ENCODE data around the gene CGN. TPM values are rescaled to one million over a fixed set of nuclear protein-coding genes. Genes with fewer than 3 reads are reported as not detected.

CGN gene
- polyA plus RNA-seq, 4 donors: 28.3 to 53.4 (median 44.4) TPM

GRCh38 chr1:151501474-151501873, 9.7 kb upstream of the CGN start:
- no peak for DNase-seq (ENCODE audit: low read depth in 4 of 4, low spot score in 2 of 4)

- DNase-seq (ENCODE audit: low read depth in 4 of 4, low spot score in 2 of 4): no peak
Measured at GRCh38 chr1:151502035-151502700, 9.0 kb upstream of the CGN start.

DNA sequence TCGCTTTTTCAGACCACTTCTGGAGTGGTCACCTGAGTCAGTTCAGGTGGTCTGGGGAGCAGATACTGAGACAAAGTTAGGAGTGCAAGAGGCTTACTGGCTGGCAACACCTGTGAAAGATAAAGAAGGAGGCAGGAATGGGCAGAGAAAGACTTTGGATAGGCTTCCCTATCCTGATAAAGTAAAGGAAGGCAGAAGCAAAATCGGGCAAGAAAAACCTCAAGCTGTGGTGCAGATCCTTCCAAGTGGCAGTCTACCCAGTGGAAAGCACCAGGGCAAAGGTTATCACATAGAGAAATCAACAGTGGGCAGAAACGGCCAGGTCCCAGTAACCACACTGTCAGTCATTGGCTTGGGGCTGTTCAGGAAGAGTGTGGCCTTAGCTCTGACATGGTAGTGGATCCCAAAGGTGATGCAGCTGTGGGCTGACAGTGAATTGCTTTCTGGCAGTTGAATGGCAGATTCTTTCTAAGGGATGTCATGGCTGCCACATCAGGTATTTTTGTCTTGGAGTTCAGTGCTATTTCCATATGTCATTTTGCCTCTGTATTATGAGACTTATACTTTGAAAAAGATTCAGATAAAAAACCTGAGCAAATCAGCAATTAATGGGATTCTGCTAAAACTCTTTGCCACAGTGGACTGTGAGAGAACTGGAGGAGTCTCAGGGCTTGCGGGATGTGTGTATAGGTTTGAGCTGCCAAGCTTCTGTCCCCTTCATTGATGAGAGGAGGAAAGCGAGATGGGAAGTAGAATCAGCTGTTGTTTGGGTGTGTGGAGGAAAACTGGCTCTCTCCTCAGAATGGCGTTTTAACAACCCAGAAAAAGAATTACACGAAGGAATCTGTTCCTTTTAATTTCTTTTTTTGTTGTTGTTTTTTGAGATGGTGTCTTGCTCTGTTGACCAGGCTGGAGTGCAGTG, 8.1 kb upstream of the CGN start:
- DNase-seq (ENCODE audit: low read depth in 4 of 4, low spot score in 2 of 4): no peak

GRCh38 chr1:151504252-151504651, 6.9 kb upstream of the CGN start:
- DNase-seq (ENCODE audit: low read depth in 4 of 4, low spot score in 2 of 4): no peak

- no peak for DNase-seq (ENCODE audit: low read depth in 4 of 4, low spot score in 2 of 4)
Measured at GRCh38 chr1:151504759-151505158, 6.4 kb upstream of the CGN start.

- DNase-seq (ENCODE audit: low read depth in 4 of 4, low spot score in 2 of 4): no peak
Measured at GRCh38 chr1:151508833-151509232, 2.4 kb upstream of the CGN start.

DNA sequence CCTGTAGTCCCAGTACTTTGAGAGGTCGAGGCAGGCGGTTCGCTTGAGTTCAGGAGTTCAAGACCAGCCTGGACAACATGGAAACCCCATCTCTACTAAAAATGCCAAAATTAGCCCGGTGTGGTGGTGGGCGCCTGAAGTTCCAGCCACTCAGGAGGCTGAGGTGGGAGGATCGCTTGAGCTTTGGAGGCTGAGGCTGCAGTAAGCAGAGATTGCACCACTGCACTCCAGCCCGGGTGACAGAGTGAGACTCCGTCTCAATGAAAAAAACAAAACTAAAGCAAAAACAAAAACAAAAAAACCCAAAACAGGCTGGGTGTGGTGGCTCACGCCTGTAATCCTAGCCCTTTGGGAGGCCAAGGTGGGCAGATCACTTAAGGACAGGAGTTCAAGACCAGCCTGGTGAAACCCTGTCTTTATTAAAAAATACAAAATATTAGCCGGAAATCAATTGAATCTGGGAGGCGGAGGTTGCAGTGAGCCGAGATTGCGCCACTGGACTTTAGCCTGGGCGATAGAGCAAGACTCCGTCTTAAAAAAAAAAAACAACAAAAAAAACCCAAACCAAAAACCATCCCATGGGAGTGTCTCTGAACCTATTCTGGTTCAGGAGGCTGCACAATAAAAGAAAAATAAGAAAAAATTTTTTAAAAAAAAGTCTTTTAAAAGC, 1.7 kb upstream of the CGN start:
- DNase-seq (ENCODE audit: low read depth in 4 of 4, low spot score in 2 of 4): no peak

GRCh38 chr1:151510020-151510405, 1.2 kb upstream of the CGN start:
- DNase-seq (ENCODE audit: low read depth in 4 of 4, low spot score in 2 of 4): no peak

DNA sequence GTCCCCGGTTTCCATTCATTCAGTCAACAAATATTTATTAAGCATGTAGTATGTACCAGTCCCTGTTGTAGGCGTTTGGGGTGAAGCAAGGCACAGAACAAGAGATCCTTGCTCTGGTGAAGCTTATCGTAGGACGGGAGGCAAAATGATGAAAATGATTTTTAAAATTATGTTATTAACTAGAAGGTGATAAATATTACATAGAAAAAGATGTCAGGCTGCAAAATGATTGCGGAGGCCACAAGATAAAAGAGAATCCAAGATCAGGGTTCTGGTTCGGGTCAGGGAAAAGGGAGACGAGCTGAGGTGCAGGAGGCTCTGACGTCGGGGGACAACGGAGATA, 602 bp upstream of the CGN start:
- no peak for DNase-seq (ENCODE audit: low read depth in 4 of 4, low spot score in 2 of 4)

GRCh38 chr1:151511636-151512215, 539 bp downstream of the CGN start:
- DNase-seq (ENCODE audit: low read depth in 4 of 4, low spot score in 2 of 4): no peak

GRCh38 chr1:151512326-151512725, 1.1 kb downstream of the CGN start:
- no peak for DNase-seq (ENCODE audit: low read depth in 4 of 4, low spot score in 2 of 4)

- DNase-seq (ENCODE audit: low read depth in 4 of 4, low spot score in 2 of 4): no peak
Measured at GRCh38 chr1:151512801-151513625, 1.8 kb downstream of the CGN start.

GRCh38 chr1:151513626-151514121, 2.5 kb downstream of the CGN start:
- no peak for DNase-seq (ENCODE audit: low read depth in 4 of 4, low spot score in 2 of 4)

DNA sequence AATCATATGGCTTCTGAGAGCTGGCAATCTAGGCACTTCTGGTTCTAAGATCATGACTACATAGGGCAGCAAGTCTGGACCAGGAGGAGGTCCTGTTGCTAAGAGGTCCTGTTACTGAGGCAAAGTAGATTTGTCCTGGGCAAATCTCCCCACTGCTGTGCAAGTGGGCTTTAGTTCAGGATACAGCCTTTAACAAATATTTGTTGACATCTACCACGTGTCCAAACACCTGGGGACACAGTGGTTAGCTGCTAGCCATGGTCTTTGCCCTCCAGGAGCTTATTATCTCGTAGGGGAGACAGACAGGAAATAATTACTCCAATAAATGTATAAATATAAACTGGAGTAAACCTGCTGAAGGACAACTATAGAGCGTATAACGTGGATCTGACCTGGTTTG, 3.2 kb downstream of the CGN start:
- no peak for DNase-seq (ENCODE audit: low read depth in 4 of 4, low spot score in 2 of 4)

- no peak for DNase-seq (ENCODE audit: low read depth in 4 of 4, low spot score in 2 of 4)
Measured at GRCh38 chr1:151515265-151515664, 4.1 kb downstream of the CGN start.

- no peak for DNase-seq (ENCODE audit: low read depth in 4 of 4, low spot score in 2 of 4)
Measured at GRCh38 chr1:151516031-151516511, 4.9 kb downstream of the CGN start.

DNA sequence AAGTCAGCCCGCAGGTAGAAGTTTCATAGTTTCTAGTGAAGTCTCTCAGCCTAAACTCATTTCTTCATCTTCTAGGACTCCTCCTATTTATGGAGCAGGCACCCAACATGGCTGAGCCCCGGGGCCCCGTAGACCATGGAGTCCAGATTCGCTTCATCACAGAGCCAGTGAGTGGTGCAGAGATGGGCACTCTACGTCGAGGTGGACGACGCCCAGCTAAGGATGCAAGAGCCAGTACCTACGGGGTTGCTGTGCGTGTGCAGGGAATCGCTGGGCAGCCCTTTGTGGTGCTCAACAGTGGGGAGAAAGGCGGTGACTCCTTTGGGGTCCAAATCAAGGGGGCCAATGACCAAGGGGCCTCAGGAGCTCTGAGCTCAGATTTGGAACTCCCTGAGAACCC, 7.2 kb downstream of the CGN start:
- DNase-seq (ENCODE audit: low read depth in 4 of 4, low spot score in 2 of 4): no peak

DNA sequence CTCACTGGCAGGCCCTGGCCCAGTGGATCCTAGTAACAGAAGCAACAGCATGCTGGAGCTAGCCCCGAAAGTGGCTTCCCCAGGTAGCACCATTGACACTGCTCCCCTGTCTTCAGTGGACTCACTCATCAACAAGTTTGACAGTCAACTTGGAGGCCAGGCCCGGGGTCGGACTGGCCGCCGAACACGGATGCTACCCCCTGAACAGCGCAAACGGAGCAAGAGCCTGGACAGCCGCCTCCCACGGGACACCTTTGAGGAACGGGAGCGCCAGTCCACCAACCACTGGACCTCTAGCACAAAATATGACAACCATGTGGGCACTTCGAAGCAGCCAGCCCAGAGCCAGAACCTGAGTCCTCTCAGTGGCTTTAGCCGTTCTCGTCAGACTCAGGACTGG, 7.7 kb downstream of the CGN start:
- DNase-seq (ENCODE audit: low read depth in 4 of 4, low spot score in 2 of 4): no peak

DNA sequence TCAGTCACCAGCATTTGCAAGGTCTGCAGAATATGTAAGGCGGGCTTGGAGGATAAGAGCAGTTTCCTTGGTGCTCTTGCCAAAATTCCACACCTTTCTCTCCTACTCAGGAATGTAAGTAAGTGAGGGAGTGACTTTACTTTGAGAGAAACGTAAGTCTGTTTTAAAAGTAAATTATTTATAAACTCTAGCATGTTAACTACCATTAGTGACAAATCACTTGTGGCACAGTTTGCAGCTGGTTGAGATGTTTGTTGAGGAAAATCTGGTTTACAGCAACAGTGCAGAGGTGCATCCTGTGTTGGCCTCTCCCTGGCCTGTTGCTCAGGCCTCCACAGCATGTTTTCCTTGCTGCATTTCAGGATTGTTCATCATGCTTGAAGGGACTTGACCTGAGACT, 8.5 kb downstream of the CGN start:
- no peak for DNase-seq (ENCODE audit: low read depth in 4 of 4, low spot score in 2 of 4)

DNA sequence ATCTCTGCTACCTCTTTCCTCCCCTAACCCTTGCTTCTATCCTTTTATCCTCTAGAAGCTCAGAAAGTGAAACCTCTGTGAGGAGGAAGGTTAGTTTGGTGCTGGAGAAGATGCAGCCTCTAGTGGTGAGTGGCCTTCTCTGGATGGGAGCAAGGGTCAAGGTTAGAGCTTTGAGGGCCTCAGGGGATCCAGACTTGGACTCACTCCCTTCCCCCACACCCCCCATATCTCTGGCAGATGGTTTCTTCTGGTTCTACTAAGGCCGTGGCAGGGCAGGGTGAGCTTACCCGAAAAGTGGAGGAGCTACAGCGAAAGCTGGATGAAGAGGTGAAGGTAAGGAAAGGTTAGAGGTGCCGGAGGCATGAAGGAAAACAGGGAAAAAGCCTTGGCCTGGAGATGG, 9.2 kb downstream of the CGN start:
- no peak for DNase-seq (ENCODE audit: low read depth in 4 of 4, low spot score in 2 of 4)

Measured in left renal cortex interstitium (tissue), 4 donors.